NCI-H1092 treated with DMSO at 0.1 percent for 48 hours (cell line): Measurements from ENCODE around the gene ANKRD36C.
"Not testable (repeated sequence)": the region's sequence is repeated elsewhere in the genome, so short reads cannot be mapped to it uniquely, and the experiment has no call there.

Source experiments
- DNase-seq: peaks from one replicate; lab custom pipeline; 2025; lab: John Stamatoyannopoulos, UW

The ANKRD36C gene

DNA sequence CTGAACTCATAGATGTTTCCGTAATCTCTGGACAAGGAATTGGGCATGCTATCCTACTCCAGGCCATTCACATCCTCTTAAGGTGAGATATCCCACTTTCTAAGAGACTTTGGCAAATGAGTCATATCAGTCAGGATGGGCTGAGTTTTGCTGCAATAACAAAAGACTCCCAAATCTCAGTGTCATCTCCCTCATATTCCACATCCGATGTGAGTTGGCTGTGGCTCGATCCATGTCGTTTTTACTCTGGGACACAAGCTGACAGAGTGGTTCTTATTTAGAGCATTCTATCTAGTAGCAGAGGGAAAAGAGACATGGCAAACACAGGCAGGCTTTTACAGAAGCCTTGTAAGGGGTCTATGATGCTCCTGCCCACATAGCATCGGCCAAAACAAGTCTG lies 14.6 kb upstream of the ANKRD36C start:
- DNase-seq, result not testable (repeated sequence)

DNA sequence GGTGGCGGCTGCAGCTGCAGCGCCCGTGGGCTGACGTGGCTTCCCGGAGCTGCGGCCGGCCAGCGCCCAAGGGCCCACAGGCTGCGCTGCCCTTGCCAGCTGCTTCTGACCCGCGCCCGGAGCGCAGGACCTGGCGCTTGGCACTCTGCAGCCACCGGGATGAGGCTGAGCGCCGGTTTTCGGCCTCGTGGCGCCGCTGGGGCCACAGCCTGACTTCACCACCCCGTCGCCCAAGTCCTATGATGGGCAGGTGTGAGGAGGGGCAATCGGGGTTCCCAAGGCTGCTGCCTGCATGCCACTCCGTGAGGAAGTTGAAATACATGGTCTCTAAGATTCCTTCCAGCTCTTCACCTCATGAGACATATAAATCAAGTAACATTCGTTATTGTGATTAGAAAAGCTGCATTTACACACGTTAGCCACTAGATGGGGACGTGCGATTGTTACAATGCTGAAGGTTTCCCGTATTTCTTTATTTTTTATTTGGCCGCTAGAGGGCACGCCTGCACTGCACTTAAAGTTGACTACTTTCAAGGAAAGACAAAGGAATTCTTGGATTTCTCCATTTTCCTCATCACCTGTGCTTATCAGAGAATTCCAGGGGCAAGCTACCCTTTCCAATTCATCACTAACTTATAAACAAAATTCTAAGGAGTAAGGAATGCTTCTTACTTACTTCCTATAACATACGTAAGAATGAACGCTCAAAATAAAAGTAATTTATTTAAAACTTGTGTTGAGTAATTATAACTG lies 1.1 kb upstream of the ANKRD36C start:
- DNase-seq, result not testable (repeated sequence)

DNA sequence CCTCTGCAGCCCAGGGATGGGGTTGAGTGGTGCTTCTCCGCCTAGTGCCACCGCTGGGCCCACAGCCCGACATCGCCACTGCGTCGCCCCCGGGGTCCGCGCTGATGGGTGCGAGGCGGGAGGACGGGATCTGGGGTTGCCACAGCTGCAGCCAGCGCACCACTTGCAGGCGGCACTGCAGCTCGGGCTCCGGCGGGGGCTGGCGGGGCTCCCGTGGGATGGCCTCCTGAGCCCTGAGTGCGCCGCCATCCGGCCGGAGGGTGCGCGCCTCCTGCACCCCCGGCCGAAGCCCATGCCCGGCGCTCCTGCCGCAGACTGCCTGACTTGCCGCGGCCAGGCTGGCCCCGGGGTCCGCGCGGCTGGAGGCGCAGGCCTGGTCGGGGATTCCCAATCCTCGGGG lies 478 bp upstream of the ANKRD36C start:
- DNase-seq, result not testable (repeated sequence)

DNA sequence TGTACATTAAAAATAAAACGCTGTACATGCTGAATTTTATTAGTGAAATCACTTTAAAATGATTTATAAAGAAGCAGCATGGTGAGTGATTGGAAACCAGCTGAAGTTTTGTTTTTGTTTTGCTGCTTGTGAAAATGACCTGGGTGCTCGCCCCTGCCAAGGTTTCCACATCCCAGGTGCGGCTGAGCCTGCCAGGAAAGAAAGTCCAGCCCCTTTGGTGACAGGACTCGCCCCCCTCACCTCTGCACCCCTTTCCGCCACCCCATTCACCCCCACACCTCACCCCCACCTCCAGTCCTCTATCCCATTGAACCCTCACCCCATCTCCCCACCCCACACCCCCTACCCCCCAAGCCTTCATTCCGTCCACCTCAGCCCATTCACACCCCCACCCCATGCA lies 740 bp downstream of the ANKRD36C start:
- not testable (repeated sequence) for DNase-seq

DNA sequence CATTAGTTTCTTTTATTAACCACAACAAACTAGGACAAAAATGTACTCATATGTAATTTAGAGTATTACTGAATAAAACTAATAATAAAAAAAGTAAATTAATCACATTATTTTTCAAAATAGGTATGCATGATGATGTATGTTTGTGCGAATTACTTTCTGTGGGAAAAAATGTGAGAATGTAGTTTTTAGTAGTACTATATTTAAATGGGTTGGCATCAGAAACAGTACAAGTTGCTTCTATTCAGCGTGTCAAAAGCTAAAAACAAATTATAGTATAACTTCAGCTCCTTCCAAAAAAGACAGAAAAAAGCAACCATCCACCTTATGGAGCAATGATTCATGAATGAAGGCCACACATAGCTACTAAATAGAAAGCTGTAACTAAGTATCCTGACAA lies 40.0 kb downstream of the ANKRD36C start:
- DNase-seq, result not testable (repeated sequence)

DNA sequence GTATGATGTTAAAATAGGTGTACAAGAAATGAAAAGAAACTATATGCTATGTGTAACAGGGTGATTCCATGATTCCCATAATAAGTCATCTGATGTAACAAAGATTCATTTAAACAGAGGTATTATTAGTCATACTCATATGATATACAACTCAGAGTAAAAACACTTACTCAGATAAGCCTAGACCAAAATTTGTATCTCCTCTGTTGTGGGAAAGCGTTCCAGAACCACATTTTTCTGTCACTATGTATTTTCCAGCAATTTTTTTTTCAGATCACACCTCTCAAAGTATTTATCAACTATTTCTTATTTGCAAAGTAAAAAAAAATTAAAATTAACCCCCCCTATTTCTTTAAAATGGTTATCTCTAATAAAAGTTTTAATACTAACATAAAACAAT lies 43.6 kb downstream of the ANKRD36C start:
- not testable (repeated sequence) for DNase-seq

DNA sequence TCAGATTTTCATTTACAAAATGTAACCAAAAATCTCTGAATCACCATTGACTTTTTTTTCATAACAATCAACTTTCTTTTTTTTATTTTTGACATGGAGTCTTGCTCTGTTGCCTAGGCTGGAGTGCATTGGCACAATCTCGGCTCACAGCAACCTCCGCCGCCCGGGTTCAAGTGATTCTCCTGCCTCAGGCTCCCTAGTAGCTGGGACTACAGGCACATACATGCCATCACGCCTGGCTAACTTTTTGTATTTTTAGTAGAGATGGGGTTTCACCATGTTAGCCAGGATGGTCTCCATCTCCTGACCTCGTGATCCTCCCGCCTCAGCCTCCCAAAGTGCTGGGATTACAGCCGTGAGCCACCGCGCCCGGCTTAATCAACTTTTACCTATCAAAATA lies 51.7 kb downstream of the ANKRD36C start:
- DNase-seq, result not testable (repeated sequence)

DNA sequence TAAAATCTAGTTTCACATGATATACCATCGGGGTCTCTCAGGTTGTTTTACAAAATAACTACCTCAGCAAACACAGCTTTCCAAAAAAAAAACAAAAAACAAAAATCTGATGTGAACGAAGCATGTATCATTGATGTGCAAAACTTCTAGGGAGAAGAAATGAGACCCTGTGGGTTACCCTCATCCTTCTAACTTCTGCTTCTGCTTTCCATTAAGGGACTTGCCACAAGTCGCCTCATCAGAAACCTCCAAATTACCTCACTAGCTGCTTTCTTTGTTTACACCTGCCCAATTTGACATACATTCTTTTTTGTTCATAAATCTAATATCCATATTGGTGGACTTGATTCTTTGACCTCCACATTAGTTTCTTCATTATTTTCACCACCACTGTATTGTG lies 60.9 kb downstream of the ANKRD36C start:
- not testable (repeated sequence) for DNase-seq

DNA sequence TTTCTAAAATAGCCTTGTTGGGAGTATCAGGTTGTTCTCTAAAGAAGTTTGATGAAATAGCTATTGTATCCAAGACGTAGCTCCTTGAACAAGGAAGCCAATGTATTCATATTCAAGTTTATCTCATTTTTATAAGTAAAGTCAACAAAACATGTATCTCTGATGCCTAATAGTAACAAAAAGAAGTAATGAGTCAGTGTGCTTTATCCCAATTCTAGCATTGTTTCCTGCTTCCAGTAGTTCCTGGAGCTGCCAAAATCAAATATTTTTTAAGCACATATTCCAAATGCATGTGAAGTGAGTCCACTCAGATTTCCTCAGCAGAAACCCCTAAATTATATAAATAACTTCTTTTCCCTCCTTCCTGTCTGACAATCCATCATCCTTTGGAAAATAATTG lies 74.6 kb downstream of the ANKRD36C start:
- not testable (repeated sequence) for DNase-seq

DNA sequence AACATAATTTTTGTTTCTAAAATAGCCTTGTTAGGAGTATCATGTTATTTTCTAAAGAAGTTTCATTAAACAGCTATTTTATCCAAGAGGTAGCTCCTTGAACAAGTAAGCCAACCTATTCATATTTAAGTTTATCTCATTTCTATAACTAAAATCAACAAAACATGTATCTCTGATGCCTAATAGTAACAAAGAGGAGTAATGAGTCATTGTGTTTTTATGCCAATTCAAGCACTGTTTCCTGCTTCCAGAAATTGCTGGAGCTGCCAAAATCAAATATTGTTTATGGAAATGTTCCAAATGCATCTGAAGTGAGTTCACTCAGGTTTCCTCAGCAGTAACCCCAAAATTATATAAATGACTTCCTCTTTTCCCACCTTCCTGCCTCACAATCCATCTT lies 76.5 kb downstream of the ANKRD36C start:
- DNase-seq, result not testable (repeated sequence)

DNA sequence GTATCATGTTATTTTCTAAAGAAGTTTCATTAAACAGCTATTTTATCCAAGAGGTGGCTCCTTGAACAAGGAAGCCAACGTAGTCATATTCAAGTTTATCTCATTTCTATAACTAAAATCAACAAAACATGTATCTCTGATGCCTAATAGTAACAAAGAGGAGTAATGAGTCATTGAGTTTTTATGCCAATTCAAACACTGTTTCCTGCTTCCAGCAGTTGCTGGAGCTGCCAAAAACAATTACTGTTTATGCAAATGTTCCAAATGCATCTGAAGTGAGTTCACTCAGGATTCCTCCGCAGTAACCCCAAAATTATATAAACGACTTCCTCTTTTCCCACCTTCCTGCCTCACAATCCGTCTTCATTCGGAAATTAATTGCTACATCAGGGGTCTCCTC lies 80.2 kb downstream of the ANKRD36C start:
- not testable (repeated sequence) for DNase-seq

DNA sequence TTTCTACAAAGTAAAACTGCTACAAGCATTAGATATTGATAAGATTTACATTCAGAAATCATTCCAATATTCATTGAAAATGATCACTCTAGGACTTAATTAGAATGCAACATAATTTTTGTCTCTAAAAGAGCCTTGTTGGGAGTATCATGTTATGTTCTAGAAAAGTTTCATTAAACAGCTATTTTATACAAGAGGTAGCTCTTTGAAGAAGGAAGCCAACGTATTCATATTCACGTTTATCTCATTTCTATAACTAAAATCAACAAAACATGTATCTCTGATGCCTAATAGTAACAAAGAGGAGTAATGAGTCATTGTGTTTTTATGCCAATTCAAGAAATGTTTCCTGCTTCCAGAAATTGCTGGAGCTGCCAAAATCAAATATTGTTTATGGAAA lies 97.2 kb downstream of the ANKRD36C start:
- not testable (repeated sequence) for DNase-seq

DNA sequence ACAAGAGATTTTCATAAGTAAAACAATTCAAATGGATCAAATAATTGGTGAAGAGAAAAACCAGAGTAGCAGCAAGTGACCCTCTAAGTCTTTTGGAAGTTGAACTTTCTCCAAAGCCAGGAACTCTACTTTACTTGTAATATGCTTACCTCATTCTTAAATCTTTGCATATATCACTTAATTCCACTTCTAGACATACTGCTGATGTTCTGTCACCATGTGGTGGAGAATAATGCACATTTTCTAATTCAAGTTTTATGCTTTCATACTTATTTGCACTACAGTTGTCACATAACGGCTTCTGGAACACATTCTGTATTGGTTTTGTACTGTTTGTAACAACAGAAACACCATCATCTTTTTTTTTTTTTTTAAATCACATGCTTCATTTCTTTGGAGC lies 123.7 kb downstream of the ANKRD36C start:
- DNase-seq, result not testable (repeated sequence)

DNA sequence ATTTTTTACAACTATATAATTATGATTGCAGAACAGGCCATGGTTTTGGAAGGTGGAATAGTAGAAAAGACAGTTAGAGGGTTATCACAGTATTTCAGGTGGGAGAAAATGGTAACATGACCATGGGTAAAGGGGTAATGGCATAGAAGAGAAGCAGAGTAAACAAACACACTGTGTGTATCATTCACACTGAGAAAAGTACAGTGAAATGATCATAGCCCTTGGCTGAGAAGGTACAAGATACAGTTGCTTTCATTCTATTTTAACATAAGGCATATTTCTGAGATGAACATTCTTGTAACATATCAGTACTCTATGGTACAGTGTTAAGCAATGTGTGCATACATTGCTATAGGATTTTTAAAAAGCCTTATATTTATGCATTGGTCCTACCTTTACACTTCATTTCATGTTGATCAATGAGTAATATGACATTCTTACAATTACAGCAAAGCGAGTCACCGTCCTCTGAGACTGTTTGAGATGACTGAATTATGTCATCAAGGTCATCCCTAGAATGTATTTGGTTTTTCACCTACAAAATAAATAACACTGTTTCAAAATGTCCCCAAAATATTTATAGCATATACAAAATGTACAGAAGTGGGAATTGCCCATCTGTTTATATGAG lies 124.5 kb downstream of the ANKRD36C start:
- DNase-seq, result not testable (repeated sequence)

DNA sequence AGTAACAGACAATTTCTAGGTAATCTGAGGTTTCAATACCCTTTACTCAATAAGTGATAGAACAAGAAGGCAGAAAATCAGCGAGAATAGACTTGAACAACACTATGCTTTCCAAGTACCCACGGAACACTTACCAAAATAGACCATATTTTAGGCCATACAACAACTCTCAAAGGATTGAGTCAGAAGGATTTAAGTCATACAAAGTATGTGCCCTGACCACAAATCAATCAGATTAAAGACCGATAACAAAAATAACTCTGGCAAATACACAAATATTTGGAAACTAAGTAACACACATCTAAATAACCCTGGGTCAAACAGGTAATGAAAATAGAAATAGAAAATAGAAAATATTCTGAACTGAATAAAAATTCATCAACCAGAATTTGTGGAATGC lies 129.5 kb downstream of the ANKRD36C start:
- DNase-seq, result not testable (repeated sequence)

DNA sequence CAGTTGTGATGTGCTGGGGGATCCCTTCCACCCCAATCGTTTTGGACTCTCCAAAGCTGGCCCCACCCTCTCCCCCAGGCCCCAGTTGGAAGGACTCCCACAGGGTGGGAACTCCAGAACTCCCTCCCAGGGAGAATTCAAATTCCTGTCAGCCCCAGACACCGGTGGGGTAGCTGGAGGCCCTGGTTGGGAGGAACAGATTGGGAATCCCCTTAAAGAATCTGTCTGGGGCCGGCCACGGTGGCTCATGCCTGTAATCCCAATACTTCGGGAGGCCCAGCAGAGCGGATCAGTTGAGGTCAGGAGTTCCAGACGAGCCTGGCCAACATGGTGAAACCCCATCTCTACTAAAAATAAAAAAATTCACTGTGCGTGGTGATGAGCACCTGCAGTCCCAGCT lies 155.5 kb downstream of the ANKRD36C start:
- DNase-seq, result no peak

DNA sequence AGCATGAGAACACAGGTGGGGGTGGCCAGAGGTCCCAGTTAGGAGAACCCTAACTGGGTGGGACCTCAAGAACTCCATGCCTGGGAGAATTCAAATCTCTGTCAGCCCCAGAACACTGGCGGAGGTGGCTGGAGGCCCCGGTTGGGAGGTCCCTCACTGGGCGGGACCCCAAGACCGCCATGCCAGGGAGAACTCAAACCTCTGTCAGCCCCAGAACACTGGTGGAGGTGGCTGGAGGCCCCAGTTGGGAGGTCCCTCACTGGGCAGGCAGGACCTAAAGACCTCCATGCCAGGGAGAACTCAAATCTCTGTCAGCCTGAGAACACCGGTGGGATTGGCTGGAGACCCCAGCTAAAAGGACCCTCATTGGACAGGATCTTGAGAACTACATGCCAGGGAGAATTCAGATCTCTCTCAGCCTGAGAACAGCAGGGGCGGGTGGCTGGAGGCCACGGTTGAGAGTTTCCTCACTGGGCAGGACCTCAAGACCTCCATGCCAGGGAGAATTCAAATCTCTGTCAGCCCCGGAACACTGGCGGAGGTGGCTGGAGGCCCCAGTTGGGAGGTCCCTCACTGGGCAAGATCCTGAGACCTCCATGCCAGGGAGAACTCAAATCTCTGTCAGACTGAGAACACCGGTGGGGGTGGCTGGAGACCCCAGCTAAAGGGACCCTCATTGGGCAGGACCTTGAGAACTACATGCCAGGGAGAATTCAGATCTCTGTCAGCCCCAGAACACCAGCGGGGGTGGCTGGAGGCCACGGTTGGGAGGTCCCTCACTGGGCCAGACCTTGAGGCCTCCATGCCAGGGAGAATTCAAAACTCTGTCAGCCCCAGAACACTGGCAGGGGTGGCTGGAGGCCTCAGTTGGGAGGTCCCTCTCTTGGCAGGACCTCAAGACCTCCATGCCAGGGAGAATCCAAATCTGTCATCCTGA lies 157.3 kb downstream of the ANKRD36C start:
- DNase-seq, result not testable (repeated sequence)

DNA sequence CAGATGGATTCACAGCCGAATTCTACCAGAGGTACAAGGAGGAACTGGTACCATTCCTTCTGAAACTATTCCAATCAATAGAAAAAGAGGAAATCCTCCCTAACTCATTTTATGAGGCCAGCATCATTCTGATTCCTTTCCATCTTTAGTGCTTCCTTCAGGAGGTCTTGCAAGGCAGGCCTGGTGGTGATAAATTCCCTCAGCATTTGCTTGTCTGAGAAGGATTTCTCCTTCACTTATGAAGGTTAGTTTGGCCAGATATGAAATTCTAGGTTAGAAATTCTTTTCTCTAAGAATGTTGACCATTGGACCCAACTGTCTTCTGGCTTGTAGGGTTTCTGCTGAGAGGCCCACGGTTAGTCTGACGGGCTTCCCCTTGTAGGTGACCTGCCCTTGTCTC lies 167.4 kb downstream of the ANKRD36C start:
- not testable (repeated sequence) for DNase-seq

DNA sequence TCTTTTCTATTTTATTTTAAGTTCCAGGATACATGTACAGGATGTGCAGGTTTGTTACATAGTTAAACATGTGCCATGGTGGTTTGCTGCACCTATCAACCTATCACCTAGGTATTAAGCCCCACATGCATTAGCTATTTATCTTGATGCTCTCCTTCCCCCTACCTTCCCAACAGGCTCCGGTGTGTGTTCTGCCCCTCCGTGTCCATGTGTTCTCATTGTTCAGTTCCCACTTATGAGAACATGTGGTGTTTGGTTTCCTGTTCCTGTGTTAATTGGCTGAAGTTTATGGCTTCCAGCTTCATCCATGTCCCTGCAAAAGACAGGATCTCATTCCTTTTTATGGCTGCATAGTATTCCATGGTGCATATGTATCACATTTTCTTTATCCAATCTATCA lies 174.1 kb downstream of the ANKRD36C start:
- not testable (repeated sequence) for DNase-seq

DNA sequence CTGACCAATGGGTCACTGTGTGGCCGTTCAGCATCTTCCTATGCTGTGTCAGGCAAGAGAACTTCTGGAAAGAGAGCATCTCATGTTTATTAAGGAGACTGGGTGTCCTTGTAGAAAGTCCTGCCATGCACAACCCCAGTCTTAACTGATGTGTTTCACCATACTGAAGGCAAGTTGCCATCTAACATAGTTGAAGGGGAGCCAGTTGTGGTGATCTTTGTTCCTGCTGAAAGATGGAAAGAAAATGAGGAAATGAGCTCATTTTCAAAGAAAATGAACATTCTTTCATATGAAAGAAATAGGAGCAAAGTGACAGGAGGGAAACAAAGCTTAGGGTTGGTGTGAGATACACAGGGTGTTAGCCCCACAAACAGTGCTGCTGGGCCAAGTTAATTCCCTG lies 178.3 kb downstream of the ANKRD36C start:
- DNase-seq, result not testable (repeated sequence)

DNA sequence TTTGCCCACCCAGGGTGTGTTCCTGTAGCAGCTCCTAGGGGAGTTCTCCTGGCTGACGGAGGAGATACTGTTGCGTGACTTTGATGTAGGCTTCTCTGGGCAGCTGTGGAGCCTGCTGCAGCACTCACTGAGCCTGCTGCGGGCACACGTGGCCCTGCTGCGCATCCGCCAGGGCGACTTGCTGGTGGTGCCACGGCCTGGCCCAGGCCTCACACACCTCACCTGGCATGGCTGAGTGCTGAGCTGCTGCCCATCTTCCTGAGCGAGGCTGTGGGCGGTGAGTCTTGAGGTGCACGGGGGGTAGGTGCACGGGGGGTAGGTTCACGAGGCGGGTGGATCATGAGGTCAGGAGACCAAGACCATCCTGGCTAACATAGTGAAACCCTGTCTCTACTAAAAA lies 191.7 kb downstream of the ANKRD36C start:
- DNase-seq, result no peak

DNA sequence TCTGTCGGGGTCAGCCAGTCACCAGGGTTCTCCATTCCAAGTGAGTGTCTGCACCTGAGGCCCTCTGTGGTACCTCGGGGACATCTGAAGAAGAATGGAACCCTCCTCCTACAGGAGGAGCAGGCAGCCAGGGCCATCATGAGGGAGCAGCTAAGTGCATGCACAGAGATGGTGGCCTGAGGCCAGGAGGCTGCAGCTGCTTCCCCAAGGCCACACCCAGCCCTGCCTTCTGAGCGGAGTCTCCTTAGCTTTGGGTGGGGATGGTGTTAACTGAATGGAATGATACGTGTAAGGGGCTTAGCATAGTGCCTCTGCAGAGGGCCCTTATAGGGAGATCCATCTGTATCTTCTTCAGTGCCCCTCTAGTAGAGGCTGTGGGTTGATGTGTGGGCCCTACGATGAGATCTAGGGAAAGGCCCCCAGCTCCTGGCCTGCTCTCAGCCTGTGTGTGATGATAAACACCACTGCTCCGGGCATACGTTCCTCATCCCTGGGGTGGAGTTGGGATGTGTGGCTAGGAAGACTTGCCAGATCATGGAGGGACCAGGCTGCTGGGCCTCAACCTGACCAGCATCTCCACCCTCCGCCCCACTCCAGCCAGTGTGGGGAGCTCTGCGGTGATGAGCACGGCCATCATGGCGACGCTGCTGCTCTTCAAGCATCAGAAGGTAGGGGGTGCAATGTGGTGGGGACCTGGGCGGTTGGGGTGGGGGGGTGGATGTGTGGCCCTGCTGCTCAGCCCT lies 192.3 kb downstream of the ANKRD36C start:
- DNase-seq, result not testable (repeated sequence)
